Smooth muscle cell (in vitro differentiated cells): ENCODE data around the gene CRTC3. TPM values are rescaled to one million over a fixed set of nuclear protein-coding genes. Genes with fewer than 3 reads are reported as not detected.

Source experiments
- DNase-seq: peaks from one replicate; lab custom pipeline; 2025; ENCODE audit not compliant: unreplicated experiment; lab: John Stamatoyannopoulos, UW
- H2AFZ ChIP-seq: fragments of 200-600 bp; sonication (generic); 2 replicates; pipeline ENCODE4 v1.6.0; 2016; ENCODE audit warnings: antibody characterized with exemption, low read depth, mild to moderate bottlenecking
- H3F3A ChIP-seq: fragments of 200-600 bp; sonication (generic); 2 replicates; pipeline ENCODE4 v1.6.0; 2017; ENCODE audit warnings: antibody characterized with exemption, low read depth
- H3K27ac ChIP-seq: fragments of 200-600 bp; sonication (generic); 2 replicates; pipeline ENCODE4 v1.5.1; 2016; ENCODE audit warnings: low read depth, mild to moderate bottlenecking
- H3K27me3 ChIP-seq: fragments of 200-600 bp; sonication (generic); 2 replicates; pipeline ENCODE4 v1.6.1; 2016; ENCODE audit warnings: low read depth, mild to moderate bottlenecking
- H3K36me3 ChIP-seq: fragments of 200-600 bp; sonication (generic); 2 replicates; pipeline ENCODE4 v1.5.1; 2016; ENCODE audit warnings: low read depth
- H3K4me1 ChIP-seq: fragments of 200-600 bp; sonication (generic); 2 replicates; pipeline ENCODE4 v1.5.1; 2016; ENCODE audit warnings: low read depth
- H3K4me2 ChIP-seq: fragments of 200-600 bp; sonication (generic); 2 replicates; pipeline ENCODE4 v1.6.0; 2016; ENCODE audit warnings: mild to moderate bottlenecking
- H3K4me3 ChIP-seq: fragments of 200-600 bp; sonication (generic); 2 replicates; pipeline ENCODE4 v1.5.1; 2016; ENCODE audit warnings: mild to moderate bottlenecking
- H3K79me2 ChIP-seq: fragments of 200-600 bp; sonication (generic); 2 replicates; pipeline ENCODE4 v1.6.0; 2016; ENCODE audit warnings: low read depth, mild to moderate bottlenecking
- H3K9ac ChIP-seq: fragments of 200-600 bp; sonication (generic); 2 replicates; pipeline ENCODE4 v1.6.0; 2016; ENCODE audit warnings: low read depth
- H3K9me3 ChIP-seq: fragments of 200-600 bp; sonication (generic); replicated peaks from 2 replicates; pipeline ENCODE4 v1.5.1; 2016; ENCODE audit warnings: low read depth
- H4K20me1 ChIP-seq: fragments of 200-600 bp; sonication (generic); 2 replicates; pipeline ENCODE4 v1.6.0; 2016; ENCODE audit warnings: low read depth
- CTCF ChIP-seq: fragments of 200-600 bp; sonication (generic); IDR thresholded peaks from 2 replicates; pipeline ENCODE4 v1.5.1; 2017; ENCODE audit warnings: borderline replicate concordance, mild to moderate bottlenecking, antibody characterized with exemption; ENCODE audit not compliant: insufficient read depth, poor library complexity, severe bottlenecking
- WGBS: methylation state at CpG from one replicate; pipeline ENCODE4 v1.1.7; 2016; ENCODE audit warnings: low lambda C conversion rate; 5-methylcytosine and 5-hydroxymethylcytosine counted together
- polyA plus RNA-seq: library from polyadenylated mRNA; unstranded; fragments of >200 nt; fragmentation: Nextera tagmentation; extraction: Ambion mirVana; gene quantifications from 2 replicates; pipeline ENCODE4 v1.2.1, GENCODE V29; 2016
- total RNA-seq: library from RNA; depleted of rRNA; stranded (reverse); fragments of >200 nt; gene quantifications from 2 replicates; pipeline ENCODE4 v1.2.3, GENCODE V29; 2014

The CRTC3 gene
- total and polyA plus RNA-seq, 2 experiments from 2014 or later, result 12.2 to 12.5 TPM

GRCh38 chr15:90637693-90638092 is 108.0 kb downstream of the CRTC3 start:
- 49% methylated on average over 6 of the region's 6 CpGs for WGBS
- no peak overlapping the region for H2AFZ ChIP-seq
- peaks cover 18% of the 10 kb centered on the region for H3K36me3 ChIP-seq

GRCh38 chr15:90638201-90638691 is 108.5 kb downstream of the CRTC3 start:
- no peak overlapping the region for H3K27ac ChIP-seq
- H4K20me1 ChIP-seq, result peaks cover 3% of the 10 kb centered on the region
- no peak overlapping the region for H3K9ac ChIP-seq
- no peak for TF ChIP-seq CTCF
- peaks cover 13% of the 10 kb centered on the region for H3K36me3 ChIP-seq
- peaks cover 10% of the 10 kb centered on the region for H3K4me1 ChIP-seq
- H3K9me3 ChIP-seq, result no peaks in the 10 kb centered on the region
- H3K27me3 ChIP-seq, result no peaks in the 10 kb centered on the region
- no peaks in the 10 kb centered on the region for H3F3A ChIP-seq
- no peak for DNase-seq
- no peak overlapping the region for H3K4me2 ChIP-seq
- H3K79me2 ChIP-seq, result no peaks in the 10 kb centered on the region
- 58% methylated on average over 11 of the region's 12 CpGs for WGBS
- H2AFZ ChIP-seq, result no peak overlapping the region
- no peak overlapping the region for H3K4me3 ChIP-seq

More at GRCh38 chr15:90637693-90638092, 108.0 kb downstream of the CRTC3 start:
- Histone ChIP-seq H3F3A (no peaks in the 10 kb centered on the region), H3K79me2 (no peaks in the 10 kb centered on the region), H3K4me2 (no peak overlapping the region), H3K9ac (no peak overlapping the region), H3K27me3 (no peaks in the 10 kb centered on the region), H3K9me3 (no peaks in the 10 kb centered on the region), H4K20me1 (peaks cover 3% of the 10 kb centered on the region), H3K27ac (no peak overlapping the region), H3K4me1 (peaks cover 10% of the 10 kb centered on the region), H3K4me3 (no peak overlapping the region)
- no peak for TF ChIP-seq CTCF
- DNase-seq, result no peak

GRCh38 chr15:90638963-90639362 is 109.2 kb downstream of the CRTC3 start:
- Histone ChIP-seq H3K27me3 (no peaks in the 10 kb centered on the region), H3K9ac (no peak overlapping the region), H3K4me1 (peaks cover 10% of the 10 kb centered on the region), H3K9me3 (no peaks in the 10 kb centered on the region), H3K79me2 (no peaks in the 10 kb centered on the region), H3K27ac (no peak overlapping the region), H3K4me2 (no peak overlapping the region), H2AFZ (no peak overlapping the region), H3K36me3 (peaks cover 9% of the 10 kb centered on the region), H4K20me1 (peaks cover 3% of the 10 kb centered on the region), H3K4me3 (no peak overlapping the region), H3F3A (no peaks in the 10 kb centered on the region)
- DNase-seq, result no peak
- WGBS, result 95% methylated on average over 11 of the region's 11 CpGs
- no peak for TF ChIP-seq CTCF

GRCh38 chr15:90640862-90641261 is 111.1 kb downstream of the CRTC3 start:
- 96% methylated on average over 8 of the region's 8 CpGs for WGBS
- Histone ChIP-seq H3K36me3 (no peaks in the 10 kb centered on the region), H3K27me3 (no peaks in the 10 kb centered on the region), H3K4me3 (no peak overlapping the region), H3F3A (peaks cover 4% of the 10 kb centered on the region), H3K9ac (no peak overlapping the region), H4K20me1 (peaks cover 3% of the 10 kb centered on the region), H3K79me2 (no peaks in the 10 kb centered on the region), H3K9me3 (no peaks in the 10 kb centered on the region), H2AFZ (no peak overlapping the region), H3K4me1 (peaks cover 10% of the 10 kb centered on the region), H3K27ac (no peak overlapping the region), H3K4me2 (no peak overlapping the region)
- no peak for DNase-seq
- TF ChIP-seq CTCF, result no peak
